Measurements from ENCODE around the gene ALG12.
"Not testable (repeated sequence)": the region's sequence is repeated elsewhere in the genome, so short reads cannot be mapped to it uniquely, and the experiment has no call there.

Gene ALG12

GRCh38 chr22:49865156-49865555, 53.1 kb downstream of the ALG12 start:
- no peak for DNase-seq

- DNase-seq: no peak
These were observed 54.3 kb downstream of the ALG12 start for GRCh38 chr22:49863931-49864330.

GRCh38 chr22:49862496-49862776, 55.8 kb downstream of the ALG12 start:
- no peak for DNase-seq

- DNase-seq: no peak
These were observed 56.4 kb downstream of the ALG12 start for GRCh38 chr22:49861642-49862495.

- DNase-seq: no peak
These were observed 59.4 kb downstream of the ALG12 start for GRCh38 chr22:49858827-49859226.

GRCh38 chr22:49856766-49857618, 61.2 kb downstream of the ALG12 start:
- no peak for DNase-seq

- DNase-seq: no peak
These were observed 61.9 kb downstream of the ALG12 start for GRCh38 chr22:49856343-49856742.

- DNase-seq: no peak
These were observed 62.9 kb downstream of the ALG12 start for GRCh38 chr22:49855251-49855911.

- DNase-seq: peak; percentile 14
These were observed 64.0 kb downstream of the ALG12 start for GRCh38 chr22:49853981-49854831.

GRCh38 chr22:49852898-49853894, 65.0 kb downstream of the ALG12 start, which contains the start of gene ZBED4:
Gene ZBED4, plus strand, starts transcription at chr22:49853844. Its CDS starts 29,819 bp downstream, at chr22:49883663.
- DNase-seq: peak; percentile 94

GRCh38 chr22:49852568-49852897, 65.7 kb downstream of the ALG12 start:
- not testable (repeated sequence) for DNase-seq

GRCh38 chr22:49850959-49851802, 67.1 kb downstream of the ALG12 start:
- no peak for DNase-seq
